ENCODE results near the gene AIMP1.
A peak's percentile ranks its signal among the peaks of the same experiment; 100 is the strongest.
"Not testable (repeated sequence)": the region's sequence is repeated elsewhere in the genome, so short reads cannot be mapped to it uniquely, and the experiment has no call there.

The AIMP1 gene

GRCh38 chr4:106355193-106355592 lies 38.8 kb downstream of the AIMP1 start:
- DNase-seq, result no peak

- peak; percentile 70 for DNase-seq
These were observed 42.5 kb downstream of the AIMP1 start for GRCh38 chr4:106358899-106359298.

DNA sequence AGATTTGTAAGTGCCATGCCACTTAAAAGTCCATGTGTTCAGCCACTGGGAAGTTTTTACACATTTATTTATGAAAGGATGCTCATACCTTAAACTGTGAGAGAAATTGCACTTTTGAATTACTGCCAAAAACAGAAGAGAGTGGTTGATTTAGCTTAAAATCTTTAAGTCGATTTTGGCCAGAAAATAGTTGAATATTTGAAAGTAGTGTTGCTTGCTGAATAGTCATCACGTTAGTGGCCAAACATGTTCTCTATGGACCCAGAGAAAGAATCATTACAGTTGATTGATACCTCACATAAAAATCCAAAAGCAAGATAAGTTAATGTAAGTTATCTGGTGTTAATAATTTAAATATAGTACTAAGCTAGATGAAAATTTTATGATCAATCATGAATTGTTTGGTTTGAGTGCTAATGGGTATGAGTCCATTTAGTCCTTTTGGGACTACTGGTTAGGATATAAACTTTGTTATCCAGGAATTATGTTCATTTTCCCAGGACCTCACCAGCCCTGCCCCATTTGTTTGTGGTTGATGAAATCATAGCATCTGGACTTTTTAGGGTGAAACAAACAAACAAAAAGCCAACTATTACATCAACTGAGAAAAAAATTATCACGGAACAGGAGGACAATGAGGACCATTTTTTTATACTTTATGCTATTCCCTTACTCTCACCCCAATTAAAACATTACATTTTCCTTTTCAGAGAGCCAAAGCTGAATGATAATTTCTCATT lies 45.9 kb downstream of the AIMP1 start:
- no peak for DNase-seq

DNA sequence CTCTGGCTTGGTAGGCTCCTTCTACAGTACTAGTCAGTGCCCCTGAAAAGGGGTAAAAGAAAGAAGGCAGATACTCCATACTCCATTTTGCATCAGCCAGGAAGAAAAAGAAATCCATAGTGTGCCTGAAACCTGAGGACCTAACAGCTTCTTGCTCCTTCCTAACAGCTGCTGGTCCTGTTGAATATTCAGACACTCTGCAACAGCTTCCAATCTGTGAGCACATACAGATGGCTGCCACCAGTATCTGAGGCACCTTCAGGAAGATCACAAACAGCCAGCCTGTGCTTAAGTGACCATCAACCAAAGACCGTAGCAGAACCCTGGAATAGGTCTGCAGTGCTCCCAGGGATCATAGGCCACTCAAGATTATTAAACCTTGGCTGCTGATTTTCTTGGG lies 47.9 kb downstream of the AIMP1 start:
- no peak for DNase-seq

DNA sequence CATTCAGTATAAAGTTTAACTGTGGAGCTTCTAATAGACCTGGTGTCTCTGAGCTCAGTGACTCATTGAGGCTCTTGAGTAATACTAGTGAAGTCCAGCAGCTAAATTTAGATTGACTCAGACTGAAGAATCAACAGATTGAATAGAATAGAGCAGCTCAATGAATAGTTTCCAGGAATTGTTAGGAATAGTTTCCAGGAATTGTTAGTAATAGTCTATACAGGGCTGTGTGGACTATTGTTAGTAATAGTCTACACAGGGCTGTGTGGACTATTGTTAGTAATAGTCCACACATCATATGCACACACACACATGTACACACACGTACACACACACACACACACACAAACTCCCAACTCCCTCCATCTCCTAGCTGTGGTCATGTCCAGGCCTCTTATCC lies 49.3 kb downstream of the AIMP1 start:
- DNase-seq, result peak; percentile 76

- no peak for DNase-seq
These were observed 49.7 kb downstream of the AIMP1 start for GRCh38 chr4:106366026-106366425.

GRCh38 chr4:106367072-106367471 lies 50.7 kb downstream of the AIMP1 start:
- no peak for DNase-seq

DNA sequence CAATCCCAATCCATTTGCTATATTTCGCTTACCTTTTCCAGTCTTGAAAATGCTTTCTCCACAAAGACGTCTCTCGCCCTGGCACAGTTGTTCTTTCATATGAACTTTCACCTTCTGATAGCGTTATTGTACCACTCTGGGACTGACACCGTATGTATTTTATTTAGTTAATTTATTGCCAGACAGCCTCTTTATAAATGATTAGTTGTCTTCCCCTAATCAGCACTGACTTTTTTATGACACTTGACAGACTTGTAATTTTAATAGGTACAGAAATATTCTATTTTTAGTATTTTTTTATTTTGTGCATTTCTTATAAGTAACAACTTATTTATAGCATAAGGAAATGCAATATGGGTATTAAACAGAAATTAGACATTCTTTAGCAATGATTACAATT lies 52.3 kb downstream of the AIMP1 start, which contains the start of gene GIMD1:
GIMD1 (minus strand) TSS at position 101 of the 400 bp plus-strand sequence. CDS start 1,343 bp downstream, outside the sequence.
- DNase-seq, result no peak

DNA sequence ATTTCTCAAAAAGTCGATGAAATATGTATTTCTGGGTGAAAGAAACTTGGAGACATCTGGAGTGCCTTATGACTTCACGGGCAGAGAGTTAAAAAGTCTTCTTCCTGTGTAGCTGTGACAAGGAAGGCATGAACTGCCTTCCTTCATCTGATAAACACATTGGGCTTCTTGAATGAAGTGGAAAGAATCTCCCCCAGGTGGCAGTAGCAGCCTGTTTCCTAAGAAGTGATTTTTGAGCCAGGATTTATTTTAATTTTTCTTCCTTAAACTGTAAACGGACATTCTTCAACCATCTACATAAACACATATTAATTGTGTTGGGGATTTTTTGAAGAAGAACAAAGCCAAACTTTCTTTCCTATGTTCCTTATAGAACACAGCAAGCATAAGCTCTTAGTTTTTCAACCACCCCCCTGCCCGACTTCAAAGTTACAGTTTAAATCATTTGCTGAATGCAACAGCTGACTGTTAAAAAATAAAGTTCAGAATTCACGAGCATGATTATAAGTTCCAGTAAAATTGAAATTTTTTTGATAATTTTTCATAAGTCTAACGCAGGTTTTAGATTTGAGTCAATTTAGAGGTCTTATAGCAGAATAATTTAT lies 53.2 kb downstream of the AIMP1 start:
- peak; percentile 52 for DNase-seq

GRCh38 chr4:106370214-106370613 lies 53.9 kb downstream of the AIMP1 start:
- DNase-seq, result no peak

GRCh38 chr4:106371161-106371560 lies 54.8 kb downstream of the AIMP1 start:
- no peak for DNase-seq

- DNase-seq, result no peak
These were observed 56.7 kb downstream of the AIMP1 start for GRCh38 chr4:106373026-106373425.

- no peak for DNase-seq
These were observed 63.8 kb downstream of the AIMP1 start for GRCh38 chr4:106380179-106380578.

DNA sequence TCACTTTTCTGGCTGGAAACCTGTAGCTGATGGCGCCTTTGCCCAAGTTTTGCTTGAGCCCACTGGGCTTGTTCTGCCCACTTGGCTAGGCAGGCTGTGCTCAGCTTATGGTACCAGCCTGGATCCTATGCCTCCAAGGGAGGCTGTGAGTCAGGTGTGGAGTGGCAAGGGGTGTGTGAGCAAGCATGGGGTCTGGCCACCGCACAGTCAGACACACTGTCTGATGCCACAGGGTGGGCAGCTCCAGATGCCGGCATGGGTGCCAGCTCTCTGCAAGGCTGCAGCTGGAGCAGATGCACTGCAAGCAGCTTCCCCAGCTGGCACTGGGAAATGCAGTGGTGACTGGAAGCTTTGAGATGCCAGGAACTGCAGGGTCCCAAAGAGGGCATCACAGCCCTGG lies 68.5 kb downstream of the AIMP1 start:
- no peak for DNase-seq

- DNase-seq, result no peak
These were observed 69.6 kb downstream of the AIMP1 start for GRCh38 chr4:106385853-106386393.

- DNase-seq, result no peak
These were observed 79.2 kb downstream of the AIMP1 start for GRCh38 chr4:106395582-106395981.

- not testable (repeated sequence) for DNase-seq
These were observed 82.5 kb downstream of the AIMP1 start for GRCh38 chr4:106398898-106399297.

All from inflammatory macrophage treated with lipopolysaccharide for 4 hours (primary cell).